B cell (primary cell): ENCODE measurements around the gene FBXL20. TPM values are rescaled to one million over a fixed set of nuclear protein-coding genes. Genes with fewer than 3 reads are reported as not detected.
"Not testable (repeated sequence)": the region's sequence is repeated elsewhere in the genome, so short reads cannot be mapped to it uniquely, and the experiment has no call there.

Experiments
- ATAC-seq: fragments of 200-7000 bp; cut with Tn5 transposase; one replicate; pipeline ENCODE4 v1.10.0; 2021; ENCODE audit warnings: low read depth, mild to moderate bottlenecking, moderate number of reproducible peaks, moderate library complexity
- CTCF ChIA-PET: fragments of 350-600 bp; sonication (Branson Sonifier 250); formaldehyde crosslinking; loops from one replicate; lab custom pipeline; 2021; ENCODE audit warnings: antibody characterized with exemption, inconsistent platforms; lab: Charles Lee
- POLR2A ChIA-PET: fragments of 350-600 bp; sonication (Branson Sonifier 250); formaldehyde crosslinking; loops from one replicate; lab custom pipeline; 2021; ENCODE audit warnings: antibody characterized with exemption; lab: Charles Lee
- DNase-seq: peaks from one replicate; pipeline ENCODE4 v3.0.0; 2013
- H2AFZ ChIP-seq: 2 replicates; pipeline ENCODE4 v1.6.1; 2012; ENCODE audit warnings: mild to moderate bottlenecking, low read depth, low read length; ENCODE audit not compliant: insufficient read depth, poor library complexity, severe bottlenecking
- H3K27ac ChIP-seq, 2 donors: 1 replicate in 1 of 2; 2 replicates in 1 of 2; pipeline ENCODE4 v1.5.1; 2012 to 2013; ENCODE audit warnings: low read length in 2 of 2, mild to moderate bottlenecking in 2 of 2, moderate library complexity in 1 of 2
- H3K27me3 ChIP-seq, 4 experiments: fragments of 200-600 bp in 1 of 4; sonication (generic) in 1 of 4; replicated peaks in 1 of 4; 1 replicate in 2 of 4; 2 replicates in 2 of 4; pipeline versions ENCODE4 v1.6.1 to v1.7.0; 2013 to 2016; ENCODE audit warnings: low read length in 3 of 4, mild to moderate bottlenecking in 2 of 4, mixed read lengths in 1 of 4, moderate library complexity in 1 of 4; ENCODE audit not compliant: insufficient read depth in 4 of 4, control insufficient read depth in 3 of 4; ENCODE audit errors: control extremely low read depth in 1 of 4
- H3K36me3 ChIP-seq, 2 experiments: replicated peaks in 1 of 2; 1 replicate in 1 of 2; 2 replicates in 1 of 2; pipeline versions ENCODE4 v1.6.1 to v1.7.1; 2013; ENCODE audit warnings: low read length in 1 of 2; ENCODE audit not compliant: insufficient read depth in 2 of 2, control insufficient read depth in 1 of 2; ENCODE audit errors: control extremely low read depth in 1 of 2, extremely low read depth in 1 of 2
- H3K4me1 ChIP-seq, 2 donors: fragments of 200-600 bp in 1 of 2; sonication (generic) in 1 of 2; 1 replicate in 1 of 2; 2 replicates in 1 of 2; pipeline versions ENCODE4 v1.5.1 to v1.6.1; 2013 to 2017; ENCODE audit warnings: low read length in 2 of 2; ENCODE audit not compliant: control insufficient read depth in 2 of 2, insufficient read depth in 2 of 2
- H3K4me2 ChIP-seq: replicated peaks from 2 replicates; pipeline ENCODE3; 2012; ENCODE audit warnings: mild to moderate bottlenecking, low read depth, low read length; ENCODE audit not compliant: poor library complexity, severe bottlenecking
- H3K4me3 ChIP-seq, 5 experiments: fragments of 200-600 bp in 1 of 5; sonication (generic) in 1 of 5; 1 replicate in 3 of 5; 2 replicates in 2 of 5; pipeline versions ENCODE4 v1.5.1 to v1.7.0; 2011 to 2016; ENCODE audit warnings: low read length in 4 of 5, mild to moderate bottlenecking in 4 of 5, low read depth in 2 of 5, control low read depth in 1 of 5, moderate library complexity in 1 of 5; ENCODE audit not compliant: insufficient read depth in 1 of 5; ENCODE audit errors: control extremely low read depth in 1 of 5, extremely low read depth in 1 of 5
- H3K79me2 ChIP-seq: fragments of 200-600 bp; sonication (generic); one replicate; pipeline ENCODE4 v1.6.0; 2016; ENCODE audit warnings: low read length; ENCODE audit not compliant: control insufficient read depth, insufficient read depth
- H3K9ac ChIP-seq: fragments of 200-600 bp; sonication (generic); 2 replicates; pipeline ENCODE4 v1.6.1; 2017; ENCODE audit warnings: mild to moderate bottlenecking, low read length, moderate library complexity
- H3K9me3 ChIP-seq, 3 donors: one replicate each; pipeline versions ENCODE4 v1.6.1 to v1.7.1; 2013; ENCODE audit warnings: low read length in 2 of 3; ENCODE audit not compliant: control insufficient read depth in 2 of 3, insufficient read depth in 1 of 3; ENCODE audit errors: control extremely low read depth in 1 of 3
- H4K20me1 ChIP-seq: 2 replicates; pipeline ENCODE4 v1.6.0; 2012; ENCODE audit warnings: mild to moderate bottlenecking, low read length; ENCODE audit not compliant: insufficient read depth, control insufficient read depth, poor library complexity, severe bottlenecking
- H3K27ac Mint-ChIP-seq: one replicate; pipeline ENCODE4 v1.8.0; 2021; ENCODE audit warnings: mixed read lengths
- H3K27me3 Mint-ChIP-seq: one replicate; pipeline ENCODE4 v1.8.0; 2021; ENCODE audit warnings: mixed read lengths
- H3K4me1 Mint-ChIP-seq: one replicate; pipeline ENCODE4 v1.8.0; 2021; ENCODE audit warnings: mixed read lengths
- H3K4me3 Mint-ChIP-seq: one replicate; pipeline ENCODE4 v1.8.0; 2021; ENCODE audit warnings: mixed read lengths
- H3K9me3 Mint-ChIP-seq: one replicate; pipeline ENCODE4 v1.8.0; 2022; ENCODE audit warnings: mixed read lengths; ENCODE audit not compliant: insufficient read depth
- CTCF ChIP-seq: fragments of 200-600 bp; IDR thresholded peaks from one replicate; pipeline ENCODE4 v1.8.0; 2022; ENCODE audit warnings: antibody characterized with exemption, mild to moderate bottlenecking
- EZH2 ChIP-seq: IDR thresholded peaks from 2 replicates; pipeline ENCODE4 v1.6.1; 2012; ENCODE audit warnings: borderline replicate concordance, low read depth, mild to moderate bottlenecking, moderate library complexity, low read length; ENCODE audit not compliant: insufficient read depth, poor library complexity, severe bottlenecking
- WGBS: methylation state at CpG from one replicate; pipeline ENCODE4 v1.1.5; 2013; ENCODE audit warnings: missing lambda C conversion rate; ENCODE audit not compliant: insufficient coverage; 5-methylcytosine and 5-hydroxymethylcytosine counted together
- intact Hi-C: fragments of 100-400 bp; cut with micrococcal nuclease; formaldehyde crosslinking; loops from one replicate; pipeline ENCODE4 v1.10.0; 2022
- polyA plus RNA-seq: library from polyadenylated mRNA; depleted of rRNA; stranded (reverse); fragments of >200 nt; gene quantifications from 2 replicates; pipeline ENCODE4 v1.2.3, GENCODE V29; 2012
- total RNA-seq, 2 donors: library from RNA; stranded (reverse); fragments of 120-200 nt in 1 of 2; gene quantifications; 1 replicate in 1 of 2; 2 replicates in 1 of 2; pipeline versions ENCODE4 v1.2.3 to v1.2.4, GENCODE V29; 2013 to 2022

FBXL20 gene
- total and polyA plus RNA-seq, 2 donors (not counting 1 experiment from before 2014, with no cell fraction given) = 6.1 to 36.2 TPM

DNA sequence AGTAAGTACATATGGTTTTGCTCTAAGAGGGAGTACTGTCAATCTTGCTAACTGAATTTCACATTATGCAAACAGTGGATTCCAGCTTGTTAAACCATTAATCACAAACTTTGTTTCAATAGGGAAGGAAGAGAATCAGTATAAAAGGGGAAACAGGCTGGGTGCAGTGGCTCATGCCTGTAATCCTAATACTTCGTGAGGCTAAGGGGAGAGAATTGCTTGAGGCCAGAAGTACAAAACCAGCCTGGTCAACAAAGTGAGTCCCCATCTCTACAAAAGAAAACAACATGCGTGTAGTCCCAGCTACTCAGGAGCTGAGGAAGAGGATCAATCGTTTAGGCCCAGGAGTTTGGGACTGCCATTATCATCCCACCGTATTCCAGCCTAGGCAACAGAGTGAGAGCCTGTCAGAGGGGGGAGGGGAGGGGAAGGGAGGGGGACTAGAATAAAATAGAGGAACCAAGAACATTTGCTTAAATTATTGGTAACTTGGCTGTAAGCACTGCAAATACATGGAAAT, 65.7 kb downstream of the FBXL20 start:
- no peaks in the 10 kb centered on the region for H4K20me1 ChIP-seq
- no peak overlapping the region for H3K27ac ChIP-seq
- H3K4me3 Mint-ChIP-seq = peak overlapping the region; percentile 0
- POLR2A ChIA-PET = interaction anchor here (0.6 kb wide), 1 partner anchor 13 kb away, joined by 8 read pairs; no protein-coding TSS in a partner anchor
- H3K4me3 ChIP-seq = no peak overlapping the region
- H3K9ac ChIP-seq = no peak overlapping the region
- TF ChIP-seq EZH2 (no peak), CTCF (no peak)
- peaks cover 5% of the 10 kb centered on the region for H3K79me2 ChIP-seq
- no peaks in the 10 kb centered on the region for H3K9me3 Mint-ChIP-seq
- peaks cover 5 to 12% of the 10 kb centered on the region in 2 donors for H3K4me1 ChIP-seq
- no peak overlapping the region for H3K27ac Mint-ChIP-seq
- no peaks in the 10 kb centered on the region for H3K27me3 Mint-ChIP-seq
- intact Hi-C loops = no loop called here
- peaks cover 16% of the 10 kb centered on the region for H3K4me1 Mint-ChIP-seq
- no peak overlapping the region for H2AFZ ChIP-seq
- peak; percentile 17 for ATAC-seq
- H3K4me2 ChIP-seq = peak overlapping the region; percentile 29
- CTCF ChIA-PET = no interaction called here
- no peaks in the 10 kb centered on the region for H3K27me3 ChIP-seq
- WGBS = 0% methylated on average over 1 of the region's 4 CpGs
- peak; percentile 33 for DNase-seq
- peaks cover 0 to 2% of the 10 kb centered on the region in 2 experiments for H3K36me3 ChIP-seq
- no peaks in the 10 kb centered on the region for H3K9me3 ChIP-seq

GRCh38 chr17:39334008-39334744, 67.2 kb downstream of the FBXL20 start:
- ATAC-seq, H3K9me3 Mint-ChIP-seq, H4K20me1 ChIP-seq, H3K79me2 ChIP-seq, H3K4me3 Mint-ChIP-seq, DNase-seq, H3K9ac ChIP-seq, H3K27ac Mint-ChIP-seq, H3K4me3 ChIP-seq, H3K27ac ChIP-seq, H3K9me3 ChIP-seq, H2AFZ ChIP-seq, H3K27me3 Mint-ChIP-seq, H3K27me3 ChIP-seq, H3K36me3 ChIP-seq, CTCF ChIA-PET, H3K4me2 ChIP-seq, intact Hi-C loops, POLR2A ChIA-PET: not testable (repeated sequence)
- 100% methylated on average over 2 of the region's 6 CpGs for WGBS
- H3K4me1 ChIP-seq = peaks cover 5 to 12% of the 10 kb centered on the region in 2 donors
- peaks cover 18% of the 10 kb centered on the region for H3K4me1 Mint-ChIP-seq
